Measurements from ENCODE around the gene KLHDC7A.

KLHDC7A gene

GRCh38 chr1:18511149-18511873 is 30.6 kb downstream of the KLHDC7A start:
- no peak for DNase-seq

- DNase-seq = no peak
Observed at GRCh38 chr1:18511874-18512150, 31.1 kb downstream of the KLHDC7A start.

GRCh38 chr1:18512883-18513282 is 32.2 kb downstream of the KLHDC7A start:
- DNase-seq = no peak

- DNase-seq = no peak
Observed at GRCh38 chr1:18513995-18514394, 33.3 kb downstream of the KLHDC7A start.

- DNase-seq = no peak
Observed at GRCh38 chr1:18515120-18515667, 34.5 kb downstream of the KLHDC7A start.

- DNase-seq = no peak
Observed at GRCh38 chr1:18516473-18516872, 35.7 kb downstream of the KLHDC7A start.

- no peak for DNase-seq
Observed at GRCh38 chr1:18526436-18527275, 45.9 kb downstream of the KLHDC7A start.

- no peak for DNase-seq
Observed at GRCh38 chr1:18527514-18527913, 46.8 kb downstream of the KLHDC7A start.

GRCh38 chr1:18527921-18528320 is 47.2 kb downstream of the KLHDC7A start:
- DNase-seq = no peak

GRCh38 chr1:18528616-18529015 is 47.9 kb downstream of the KLHDC7A start:
- DNase-seq = no peak

- no peak for DNase-seq
Observed at GRCh38 chr1:18529714-18530113, 49.0 kb downstream of the KLHDC7A start.

- no peak for DNase-seq
Observed at GRCh38 chr1:18530587-18531502, 50.1 kb downstream of the KLHDC7A start.

- DNase-seq = no peak
Observed at GRCh38 chr1:18531503-18531845, 50.7 kb downstream of the KLHDC7A start.

GRCh38 chr1:18532390-18533170 is 51.9 kb downstream of the KLHDC7A start:
- no peak for DNase-seq

- DNase-seq = no peak
Observed at GRCh38 chr1:18533259-18533658, 52.5 kb downstream of the KLHDC7A start.

GRCh38 chr1:18534810-18535205 is 54.1 kb downstream of the KLHDC7A start:
- no peak for DNase-seq

All from NCI-H510A (cell line).